Forelimb muscle (tissue), 1 donor: ENCODE measurements around the gene PIK3CB. TPM values are rescaled to one million over a fixed set of nuclear protein-coding genes. Genes with fewer than 3 reads are reported as not detected.
"Not testable (repeated sequence)": the region's sequence is repeated elsewhere in the genome, so short reads cannot be mapped to it uniquely, and the experiment has no call there.

Source experiments
- DNase-seq: peaks from one replicate; pipeline ENCODE4 v3.0.0-alpha.2; 2013; ENCODE audit warnings: low read depth
- polyA plus RNA-seq: library from polyadenylated mRNA; unstranded; fragments of 120-200 nt; gene quantifications from one replicate; pipeline ENCODE4 v1.2.1, GENCODE V29; 2013; ENCODE audit not compliant: insufficient read length

PIK3CB gene
- polyA plus RNA-seq, 1 donor: 8.5 TPM

GRCh38 chr3:138609898-138610266 is 224.8 kb downstream of the PIK3CB start:
- no peak for DNase-seq

GRCh38 chr3:138608322-138609135 is 226.2 kb downstream of the PIK3CB start, which contains the start of gene FAIM:
Gene FAIM, plus strand, starts transcription at chr3:138608771. Its CDS starts 10,956 bp downstream, at chr3:138619727.
- DNase-seq: no peak

- DNase-seq: not testable (repeated sequence)
These were observed 230.6 kb downstream of the PIK3CB start for GRCh38 chr3:138604106-138604595.

Other genes starting within 250 kb of the PIK3CB start
- gene CEP70, start 240.7 kb downstream of the PIK3CB start, polyA plus RNA-seq: 19.4 TPM
- 10.5 TPM for gene FAIM, start 226.2 kb downstream of the PIK3CB start, polyA plus RNA-seq
- gene FOXL2, start 112.2 kb upstream of the PIK3CB start, polyA plus RNA-seq: not detected
- gene FOXL2NB, start 112.3 kb upstream of the PIK3CB start, polyA plus RNA-seq: 0.06 TPM
- not detected for gene PRR23A, start 171.3 kb upstream of the PIK3CB start, polyA plus RNA-seq
- not detected for gene PRR23B, start 186.0 kb upstream of the PIK3CB start, polyA plus RNA-seq
- not detected for gene PRR23C, start 210.0 kb upstream of the PIK3CB start, polyA plus RNA-seq